Calu3 (cell line): ENCODE measurements around the gene GFOD1. TPM values are rescaled to one million over a fixed set of nuclear protein-coding genes. Genes with fewer than 3 reads are reported as not detected.
"Not testable (repeated sequence)": the region's sequence is repeated elsewhere in the genome, so short reads cannot be mapped to it uniquely, and the experiment has no call there.

Experiments used
- BruUV-seq: library from RNA; stranded (reverse); fragments of 400-500 nt; replicated peaks from 2 replicates; lab custom pipeline; 2021; lab: Mats Ljungman, UMichigan
- CTCF ChIA-PET: fragments of 300-600 bp; sonication (Branson Sonifier 250); formaldehyde crosslinking; loops from one replicate; lab custom pipeline; 2022; ENCODE audit warnings: antibody characterized with exemption; lab: Charles Lee
- DNase-seq: peaks from one replicate; pipeline ENCODE4 v3.0.0; 2022
- H3K27ac Mint-ChIP-seq: one replicate; pipeline ENCODE4 v1.8.0; 2022; ENCODE audit warnings: mixed read lengths; ENCODE audit not compliant: unreplicated experiment
- H3K27me3 Mint-ChIP-seq: one replicate; pipeline ENCODE4 v1.8.0; 2022; ENCODE audit warnings: mixed read lengths; ENCODE audit not compliant: unreplicated experiment
- H3K36me3 Mint-ChIP-seq: one replicate; pipeline ENCODE4 v1.8.0; 2022; ENCODE audit warnings: mild to moderate bottlenecking, moderate library complexity, mixed read lengths; ENCODE audit not compliant: insufficient read depth, unreplicated experiment
- H3K4me1 Mint-ChIP-seq: one replicate; pipeline ENCODE4 v1.8.0; 2022; ENCODE audit warnings: mild to moderate bottlenecking, low read depth, mixed read lengths; ENCODE audit not compliant: unreplicated experiment
- H3K4me3 Mint-ChIP-seq: one replicate; pipeline ENCODE4 v1.8.0; 2022; ENCODE audit warnings: mild to moderate bottlenecking, low read depth, moderate library complexity, mixed read lengths; ENCODE audit not compliant: unreplicated experiment
- H3K9me3 Mint-ChIP-seq: one replicate; pipeline ENCODE4 v1.8.0; 2022; ENCODE audit warnings: low read depth, mixed read lengths; ENCODE audit not compliant: unreplicated experiment
- CTCF ChIP-seq: fragments of 200-600 bp; IDR thresholded peaks from one replicate; pipeline ENCODE4 v1.8.0; 2022; ENCODE audit warnings: antibody characterized with exemption; ENCODE audit not compliant: unreplicated experiment
- intact Hi-C: fragments of 100-400 bp; cut with micrococcal nuclease; formaldehyde crosslinking; loops from one replicate; pipeline ENCODE4 v1.10.0; 2022; ENCODE audit not compliant: unreplicated experiment
- total RNA-seq: library from RNA; stranded (reverse); gene quantifications from 2 replicates; pipeline ENCODE4 v1.2.3, GENCODE V29; 2022

The GFOD1 gene
- total RNA-seq, 1 experiment from 2014 or later = 9.5 TPM

- Mint-ChIP-seq H3K4me3 (no peak overlapping the region), H3K27ac (no peak overlapping the region), H3K9me3 (no peaks in the 10 kb centered on the region), H3K27me3 (no peaks in the 10 kb centered on the region), H3K4me1 (no peaks in the 10 kb centered on the region), H3K36me3 (peaks cover 5% of the 10 kb centered on the region)
- DNase-seq = no peak
- BruUV-seq = no TSS peak
- TF ChIP-seq CTCF = no peak
- CTCF ChIA-PET = no interaction called here
- intact Hi-C loops = no loop called here
Observed at GRCh38 chr6:13461805-13462204, 25.6 kb downstream of the GFOD1 start.

GRCh38 chr6:13461307-13461706, 26.1 kb downstream of the GFOD1 start:
- CTCF ChIA-PET = no interaction called here
- no TSS peak for BruUV-seq
- Mint-ChIP-seq H3K36me3 (peaks cover 5% of the 10 kb centered on the region), H3K4me1 (no peaks in the 10 kb centered on the region), H3K9me3 (no peaks in the 10 kb centered on the region), H3K27ac (no peak overlapping the region), H3K4me3 (no peak overlapping the region), H3K27me3 (no peaks in the 10 kb centered on the region)
- no peak for DNase-seq
- TF ChIP-seq CTCF = no peak
- intact Hi-C loops = no loop called here

GRCh38 chr6:13460289-13460688, 27.1 kb downstream of the GFOD1 start:
- H3K4me1 Mint-ChIP-seq, BruUV-seq, H3K9me3 Mint-ChIP-seq, intact Hi-C loops, H3K27me3 Mint-ChIP-seq, H3K27ac Mint-ChIP-seq, H3K4me3 Mint-ChIP-seq, CTCF ChIA-PET, DNase-seq, H3K36me3 Mint-ChIP-seq: not testable (repeated sequence)

- Mint-ChIP-seq H3K27ac (no peak overlapping the region), H3K36me3 (peaks cover 11% of the 10 kb centered on the region), H3K4me1 (peaks cover 19% of the 10 kb centered on the region), H3K4me3 (no peak overlapping the region), H3K9me3 (no peaks in the 10 kb centered on the region), H3K27me3 (no peaks in the 10 kb centered on the region)
- CTCF ChIA-PET = interaction anchor here (1.1 kb wide), 1 partner anchor 12 kb away, joined by 3 read pairs; no protein-coding TSS in a partner anchor
- intact Hi-C loops = no loop called here
- no TSS peak for BruUV-seq
- no peak for DNase-seq
- TF ChIP-seq CTCF = no peak
Observed at GRCh38 chr6:13457577-13457976, 29.8 kb downstream of the GFOD1 start.

GRCh38 chr6:13455552-13455966, 31.8 kb downstream of the GFOD1 start:
- intact Hi-C loops = no loop called here
- Mint-ChIP-seq H3K27me3 (no peaks in the 10 kb centered on the region), H3K27ac (no peak overlapping the region), H3K4me3 (no peak overlapping the region), H3K9me3 (no peaks in the 10 kb centered on the region), H3K36me3 (peaks cover 11% of the 10 kb centered on the region), H3K4me1 (peaks cover 19% of the 10 kb centered on the region)
- BruUV-seq = no TSS peak
- TF ChIP-seq CTCF = no peak
- no peak for DNase-seq
- CTCF ChIA-PET = interaction anchor here (1.1 kb wide), 1 partner anchor 13 kb away, joined by 3 read pairs; no protein-coding TSS in a partner anchor
